H9 (cell line): ENCODE measurements around the gene POR. TPM values are rescaled to one million over a fixed set of nuclear protein-coding genes. Genes with fewer than 3 reads are reported as not detected.
A peak's percentile ranks its signal among the peaks of the same experiment; 100 is the strongest.

Source experiments
- DNase-seq: peaks from one replicate; pipeline ENCODE4 v3.0.0-alpha.2; 2017
- H2AFZ ChIP-seq: one replicate; pipeline ENCODE4 v1.6.1; 2013; ENCODE audit warnings: mild to moderate bottlenecking, low read length, control low read depth, moderate library complexity
- H2AK5ac ChIP-seq: 2 replicates; pipeline ENCODE4 v1.6.1; 2013; ENCODE audit warnings: low read length, control low read depth, mixed read lengths; ENCODE audit not compliant: insufficient read length
- H2BK120ac ChIP-seq: one replicate; pipeline ENCODE4 v1.6.1; 2013; ENCODE audit warnings: low read depth, mild to moderate bottlenecking, low read length, control low read depth, inconsistent platforms; ENCODE audit not compliant: poor library complexity, severe bottlenecking
- H2BK12ac ChIP-seq: 2 replicates; pipeline ENCODE4 v1.6.1; 2013; ENCODE audit warnings: low read length, control low read depth, mixed read lengths, low read depth; ENCODE audit not compliant: insufficient read length
- H2BK15ac ChIP-seq: 2 replicates; pipeline ENCODE4 v1.6.1; 2013; ENCODE audit warnings: low read depth, low read length, control low read depth
- H2BK20ac ChIP-seq: one replicate; pipeline ENCODE4 v1.6.1; 2013; ENCODE audit warnings: low read depth, mild to moderate bottlenecking, low read length, control low read depth, inconsistent platforms; ENCODE audit not compliant: poor library complexity, severe bottlenecking
- H2BK5ac ChIP-seq: 2 replicates; pipeline ENCODE4 v1.6.1; 2013; ENCODE audit warnings: low read length, control low read depth, mixed read lengths; ENCODE audit not compliant: insufficient read length
- H3K14ac ChIP-seq: 2 replicates; pipeline ENCODE4 v1.6.1; 2013; ENCODE audit warnings: low read length, control low read depth; ENCODE audit not compliant: insufficient read depth
- H3K18ac ChIP-seq: 2 replicates; pipeline ENCODE4 v1.6.1; 2013; ENCODE audit warnings: low read depth, mild to moderate bottlenecking, mixed read lengths, low read length, control low read depth; ENCODE audit not compliant: insufficient read length
- H3K23ac ChIP-seq: 2 replicates; pipeline ENCODE4 v1.6.1; 2013; ENCODE audit warnings: low read length, control low read depth, mixed read lengths, low read depth; ENCODE audit not compliant: insufficient read length
- H3K23me2 ChIP-seq: 2 replicates; pipeline ENCODE4 v1.6.1; 2013; ENCODE audit warnings: low read depth, mild to moderate bottlenecking, mixed read lengths, low read length, control low read depth; ENCODE audit not compliant: insufficient read length, poor library complexity, severe bottlenecking
- H3K27ac ChIP-seq: 2 replicates; pipeline ENCODE4 v1.5.1; 2013; ENCODE audit warnings: low read length, control low read depth, mixed read lengths, low read depth; ENCODE audit not compliant: insufficient read length
- H3K27me3 ChIP-seq: 2 replicates; pipeline ENCODE4 v1.6.1; 2013; ENCODE audit warnings: low read length, control low read depth, inconsistent platforms; ENCODE audit not compliant: insufficient read depth
- H3K4ac ChIP-seq: 2 replicates; pipeline ENCODE4 v1.6.1; 2013; ENCODE audit warnings: low read depth, mild to moderate bottlenecking, control low read depth, inconsistent platforms, low read length, moderate library complexity
- H3K4me1 ChIP-seq: 2 replicates; pipeline ENCODE4 v1.6.1; 2013; ENCODE audit warnings: low read length, control low read depth, inconsistent platforms; ENCODE audit not compliant: insufficient read depth
- H3K4me2 ChIP-seq: 2 replicates; pipeline ENCODE4 v1.6.1; 2013; ENCODE audit warnings: low read length, control low read depth, mixed read lengths; ENCODE audit not compliant: insufficient read length, insufficient read depth
- H3K56ac ChIP-seq: 2 replicates; pipeline ENCODE4 v1.6.1; 2013; ENCODE audit warnings: low read depth, mild to moderate bottlenecking, mixed read lengths, low read length, control low read depth; ENCODE audit not compliant: insufficient read length
- H3K79me1 ChIP-seq: 2 replicates; pipeline ENCODE4 v1.6.1; 2013; ENCODE audit warnings: low read depth, mild to moderate bottlenecking, moderate library complexity, low read length, control low read depth, inconsistent platforms; ENCODE audit not compliant: insufficient read depth, poor library complexity, severe bottlenecking
- H3K79me2 ChIP-seq: 2 replicates; pipeline ENCODE4 v1.6.1; 2013; ENCODE audit warnings: low read length, control low read depth, inconsistent platforms; ENCODE audit not compliant: insufficient read depth
- H3K9ac ChIP-seq: 2 replicates; pipeline ENCODE4 v1.6.1; 2013; ENCODE audit warnings: low read length, control low read depth, mixed read lengths; ENCODE audit not compliant: insufficient read length; ENCODE audit errors: extremely low read depth
- H3K9me3 ChIP-seq: one replicate; pipeline ENCODE4 v1.6.1; 2013; ENCODE audit warnings: low read depth, low read length, inconsistent platforms; ENCODE audit not compliant: control insufficient read depth
- H3T11ph ChIP-seq: one replicate; pipeline ENCODE4 v1.6.1; 2013; ENCODE audit warnings: mild to moderate bottlenecking, low read length, control low read depth, inconsistent platforms
- H4K20me1 ChIP-seq: one replicate; pipeline ENCODE4 v1.6.1; 2013; ENCODE audit not compliant: control insufficient read depth, insufficient read length, insufficient read depth
- H4K5ac ChIP-seq: 2 replicates; pipeline ENCODE4 v1.6.1; 2013; ENCODE audit warnings: low read depth, mild to moderate bottlenecking, mixed read lengths, low read length, control low read depth; ENCODE audit not compliant: insufficient read length
- H4K8ac ChIP-seq: replicated peaks from 2 replicates; pipeline ENCODE4 v1.6.1; 2013; ENCODE audit warnings: low read length, control low read depth, mixed read lengths, low read depth; ENCODE audit not compliant: insufficient read length
- H4K91ac ChIP-seq: 2 replicates; pipeline ENCODE4 v1.6.1; 2013; ENCODE audit warnings: low read depth, mild to moderate bottlenecking, moderate library complexity, mixed read lengths, low read length, control low read depth; ENCODE audit not compliant: insufficient read length
- H3K27ac Mint-ChIP-seq, 3 experiments: 2 replicates in 2 of 3; 3 replicates in 1 of 3; pipeline ENCODE4 v1.8.0; 2020 to 2021; ENCODE audit warnings: mixed read lengths in 3 of 3, mild to moderate bottlenecking in 1 of 3, moderate library complexity in 1 of 3
- H3K27me3 Mint-ChIP-seq: 2 replicates; pipeline ENCODE4 v1.8.0; 2021; ENCODE audit warnings: low read depth, mild to moderate bottlenecking, moderate library complexity, mixed read lengths
- H3K36me3 Mint-ChIP-seq, 3 experiments: 2 replicates in 2 of 3; 3 replicates in 1 of 3; pipeline ENCODE4 v1.8.0; 2020 to 2021; ENCODE audit warnings: low read depth in 3 of 3, mixed read lengths in 3 of 3; ENCODE audit not compliant: insufficient read depth in 1 of 3
- H3K4me1 Mint-ChIP-seq, 2 experiments: 2 replicates each; pipeline ENCODE4 v1.8.0; 2020; ENCODE audit warnings: mixed read lengths in 2 of 2
- H3K4me3 Mint-ChIP-seq, 2 experiments: 2 replicates in 1 of 2; 3 replicates in 1 of 2; pipeline ENCODE4 v1.8.0; 2020 to 2021; ENCODE audit warnings: mild to moderate bottlenecking in 2 of 2, mixed read lengths in 2 of 2, moderate library complexity in 1 of 2
- H3K9me3 Mint-ChIP-seq, 2 experiments: 2 replicates in 1 of 2; 3 replicates in 1 of 2; pipeline ENCODE4 v1.8.0; 2020; ENCODE audit warnings: mild to moderate bottlenecking in 2 of 2, mixed read lengths in 2 of 2, moderate library complexity in 1 of 2
- WGBS: extraction: QIAGEN DNeasy Blood & Tissue Kit; methylation state at CpG from one replicate; pipeline ENCODE4 v1.1.7; 2013; ENCODE audit warnings: missing lambda C conversion rate, low lambda C conversion rate, mixed read lengths; ENCODE audit not compliant: insufficient read length; ENCODE audit errors: extremely low coverage; 5-methylcytosine and 5-hydroxymethylcytosine counted together
- total RNA-seq: library from RNA; stranded (reverse); gene quantifications from 2 replicates; pipeline ENCODE4 v1.2.1, GENCODE V29; 2021
- TF ChIP-seq, protein P1 (sequence below): fragments of 200-600 bp; sonication (generic); conservative IDR thresholded peaks from 3 replicates; pipeline ENCODE4 v1.8.0; 2021; ENCODE audit warnings: antibody characterized with exemption, mild to moderate bottlenecking

Gene POR
- total RNA-seq, 1 experiment from 2014 or later = 128 TPM

DNA sequence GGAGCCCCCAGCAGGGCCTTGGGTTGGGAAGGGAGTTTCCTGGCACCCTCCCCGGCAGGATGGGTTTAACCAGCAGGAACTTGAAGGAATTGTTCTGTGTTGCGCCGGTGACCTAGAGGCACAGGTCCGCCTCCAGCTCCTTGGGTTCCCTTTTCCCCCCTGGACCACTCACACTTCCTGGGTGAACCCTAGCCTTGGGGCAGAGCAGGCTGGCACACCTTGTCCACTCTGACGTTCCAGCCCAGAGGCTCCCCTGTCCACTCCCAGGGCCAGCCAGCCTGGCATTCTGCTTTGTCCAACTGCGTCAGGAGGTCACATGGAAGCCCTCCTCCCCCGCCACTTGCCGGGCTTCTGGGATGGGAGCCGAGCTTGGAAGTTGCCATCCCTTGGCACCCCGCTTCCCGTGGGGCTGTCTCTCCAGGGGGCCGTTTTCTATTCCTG is 53.6 kb downstream of the POR start:
- no peaks in the 10 kb centered on the region for H3K4me1 ChIP-seq
- H3K4me3 Mint-ChIP-seq = no peak overlapping the region
- no peak overlapping the region for H2AFZ ChIP-seq
- H2BK15ac ChIP-seq = no peak overlapping the region
- no peak overlapping the region for H3K23ac ChIP-seq
- no peak overlapping the region for H3K18ac ChIP-seq
- no peaks in the 10 kb centered on the region for H3K79me1 ChIP-seq
- H2BK5ac ChIP-seq = no peak overlapping the region
- H3K36me3 Mint-ChIP-seq = peaks cover 9 to 39% (median 29%) of the 10 kb centered on the region in 3 experiments; a peak in 6 of 7 replicates
- no peak overlapping the region for H2BK120ac ChIP-seq
- no peak overlapping the region for H2BK12ac ChIP-seq
- H3K14ac ChIP-seq = no peak overlapping the region; the same call in 1 of the 2 replicates
- H3K4me2 ChIP-seq = no peak overlapping the region
- no peak overlapping the region for H3K9ac ChIP-seq
- DNase-seq = no peak
- H3K56ac ChIP-seq = no peak overlapping the region
- H2AK5ac ChIP-seq = no peak overlapping the region
- no peak overlapping the region for H3T11ph ChIP-seq
- H3K23me2 ChIP-seq = no peaks in the 10 kb centered on the region
- no peak overlapping the region for H4K8ac ChIP-seq
- H4K5ac ChIP-seq = no peak overlapping the region
- TF ChIP-seq, protein P1, sequence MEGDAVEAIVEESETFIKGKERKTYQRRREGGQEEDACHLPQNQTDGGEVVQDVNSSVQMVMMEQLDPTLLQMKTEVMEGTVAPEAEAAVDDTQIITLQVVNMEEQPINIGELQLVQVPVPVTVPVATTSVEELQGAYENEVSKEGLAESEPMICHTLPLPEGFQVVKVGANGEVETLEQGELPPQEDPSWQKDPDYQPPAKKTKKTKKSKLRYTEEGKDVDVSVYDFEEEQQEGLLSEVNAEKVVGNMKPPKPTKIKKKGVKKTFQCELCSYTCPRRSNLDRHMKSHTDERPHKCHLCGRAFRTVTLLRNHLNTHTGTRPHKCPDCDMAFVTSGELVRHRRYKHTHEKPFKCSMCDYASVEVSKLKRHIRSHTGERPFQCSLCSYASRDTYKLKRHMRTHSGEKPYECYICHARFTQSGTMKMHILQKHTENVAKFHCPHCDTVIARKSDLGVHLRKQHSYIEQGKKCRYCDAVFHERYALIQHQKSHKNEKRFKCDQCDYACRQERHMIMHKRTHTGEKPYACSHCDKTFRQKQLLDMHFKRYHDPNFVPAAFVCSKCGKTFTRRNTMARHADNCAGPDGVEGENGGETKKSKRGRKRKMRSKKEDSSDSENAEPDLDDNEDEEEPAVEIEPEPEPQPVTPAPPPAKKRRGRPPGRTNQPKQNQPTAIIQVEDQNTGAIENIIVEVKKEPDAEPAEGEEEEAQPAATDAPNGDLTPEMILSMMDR = no peak
- H3K4ac ChIP-seq = no peak overlapping the region
- no peaks in the 10 kb centered on the region; the same call in 1 of the 2 replicates for H3K27me3 Mint-ChIP-seq
- H3K79me2 ChIP-seq = no peaks in the 10 kb centered on the region
- H3K27me3 ChIP-seq = no peaks in the 10 kb centered on the region
- no peaks in the 10 kb centered on the region for H3K9me3 ChIP-seq
- H4K91ac ChIP-seq = no peak overlapping the region
- H3K9me3 Mint-ChIP-seq = no peaks in the 10 kb centered on the region
- no peaks in the 10 kb centered on the region for H4K20me1 ChIP-seq
- 0 out of 7 replicates have a peak overlapping the region, but pooled peaks of 1 of the 3 experiments have one; percentile 61 for H3K27ac Mint-ChIP-seq
- H3K27ac ChIP-seq = no peak overlapping the region
- H2BK20ac ChIP-seq = no peak overlapping the region
- no CpG with 5 or more reads among the region's 12 CpGs for WGBS
- peaks cover 4 to 11% of the 10 kb centered on the region in 2 experiments; a peak in 3 of 4 replicates for H3K4me1 Mint-ChIP-seq
